OCI-LY7 (cell line): ENCODE results near the gene RASD1. TPM values are rescaled to one million over a fixed set of nuclear protein-coding genes. Genes with fewer than 3 reads are reported as not detected.

ENCODE experiments used
- BruUV-seq: library from RNA; stranded (reverse); fragments of 400-500 nt; replicated peaks from 2 replicates; lab custom pipeline; 2021; lab: Mats Ljungman, UMichigan
- CTCF ChIA-PET: fragments of 300-600 bp; sonication (Branson Sonifier 250); formaldehyde crosslinking; loops from one replicate; lab custom pipeline; 2022; ENCODE audit warnings: antibody characterized with exemption; ENCODE audit not compliant: unreplicated experiment; lab: Charles Lee
- POLR2A ChIA-PET: fragments of 300-600 bp; sonication (Branson Sonifier 250); formaldehyde crosslinking; loops from one replicate; lab custom pipeline; 2022; ENCODE audit warnings: antibody characterized with exemption; lab: Charles Lee
- DNase-seq: peaks from one replicate; pipeline ENCODE4 v3.0.0-alpha.2; 2015; ENCODE audit warnings: low spot score
- H2AFZ ChIP-seq: fragments of 200-600 bp; sonication (generic), shearing (Covaris generic); 2 replicates; pipeline ENCODE4 v1.6.1; 2014; ENCODE audit warnings: mild to moderate bottlenecking, antibody characterized with exemption, low read length, moderate library complexity
- H3K27ac ChIP-seq: fragments of 200-600 bp; sonication (generic); 2 replicates; pipeline ENCODE4 v1.5.1; 2014; ENCODE audit warnings: mixed run types, low read depth, mild to moderate bottlenecking, moderate library complexity, low read length, inconsistent platforms; ENCODE audit not compliant: poor library complexity, severe bottlenecking
- H3K36me3 ChIP-seq: fragments of 200-600 bp; sonication (generic); 2 replicates; pipeline ENCODE4 v1.6.1; 2014; ENCODE audit warnings: mild to moderate bottlenecking, antibody characterized with exemption, low read length, moderate library complexity, mixed read lengths; ENCODE audit not compliant: insufficient read depth
- H3K4me1 ChIP-seq: fragments of 200-600 bp; sonication (generic); 2 replicates; pipeline ENCODE4 v1.5.1; 2014; ENCODE audit warnings: mild to moderate bottlenecking, low read length; ENCODE audit not compliant: insufficient read depth, poor library complexity, severe bottlenecking
- H3K4me2 ChIP-seq: fragments of 200-600 bp; sonication (generic); 2 replicates; pipeline ENCODE4 v1.6.1; 2014; ENCODE audit warnings: mild to moderate bottlenecking, low read length
- H3K4me3 ChIP-seq: fragments of 200-600 bp; sonication (generic); 2 replicates; pipeline ENCODE4 v1.5.1; 2014; ENCODE audit warnings: mild to moderate bottlenecking, low read depth, low read length; ENCODE audit not compliant: poor library complexity, severe bottlenecking
- H3K79me2 ChIP-seq: fragments of 200-600 bp; sonication (generic); 2 replicates; pipeline ENCODE4 v1.6.1; 2016; ENCODE audit warnings: low read depth, mild to moderate bottlenecking, low read length, moderate library complexity, mixed read lengths; ENCODE audit not compliant: insufficient read depth
- H3K9me2 ChIP-seq: fragments of 200-600 bp; sonication (generic); 2 replicates; pipeline ENCODE4 v1.6.1; 2016; ENCODE audit warnings: mild to moderate bottlenecking, low read length, mixed read lengths; ENCODE audit not compliant: insufficient read depth
- H3K9me3 ChIP-seq: fragments of 200-600 bp; sonication (generic); 2 replicates; pipeline ENCODE4 v1.6.1; 2014; ENCODE audit warnings: mild to moderate bottlenecking, mixed run types, low read length, mixed read lengths
- H4K20me1 ChIP-seq: fragments of 200-600 bp; sonication (generic); 2 replicates; pipeline ENCODE4 v1.6.1; 2014; ENCODE audit warnings: mild to moderate bottlenecking, antibody characterized with exemption, low read length, moderate library complexity, mixed read lengths; ENCODE audit not compliant: insufficient read depth
- EZH2phosphoT487 ChIP-seq: fragments of 200-600 bp; sonication (generic); IDR thresholded peaks from 2 replicates; pipeline ENCODE4 v1.6.1; 2018; ENCODE audit warnings: low read depth, borderline replicate concordance, mild to moderate bottlenecking, mixed run types, antibody characterized with exemption, low read length, moderate library complexity, mixed read lengths
- intact Hi-C: fragments of 100-400 bp; cut with micrococcal nuclease; formaldehyde crosslinking; loops from one replicate; pipeline ENCODE4 v1.10.0; 2022; ENCODE audit not compliant: unreplicated experiment
- total RNA-seq, 2 experiments: library from RNA; depleted of rRNA in 1 of 2; stranded (reverse); fragments of >200 nt in 1 of 2; shearing (Covaris generic) in 1 of 2; gene quantifications; 2 replicates each; pipeline ENCODE4 v1.2.3, GENCODE V29; 2014 to 2022
- TF ChIP-seq, protein P1 (sequence below): fragments of 200-600 bp; sonication (generic); conservative IDR thresholded peaks from 2 replicates; pipeline ENCODE4 v1.5.1; 2014; ENCODE audit warnings: mild to moderate bottlenecking, antibody characterized with exemption, low read length, moderate library complexity, mixed read lengths

RASD1 gene
- total RNA-seq, 2 experiments from 2014 or later: 0.19 TPM; not detected in 1

DNA sequence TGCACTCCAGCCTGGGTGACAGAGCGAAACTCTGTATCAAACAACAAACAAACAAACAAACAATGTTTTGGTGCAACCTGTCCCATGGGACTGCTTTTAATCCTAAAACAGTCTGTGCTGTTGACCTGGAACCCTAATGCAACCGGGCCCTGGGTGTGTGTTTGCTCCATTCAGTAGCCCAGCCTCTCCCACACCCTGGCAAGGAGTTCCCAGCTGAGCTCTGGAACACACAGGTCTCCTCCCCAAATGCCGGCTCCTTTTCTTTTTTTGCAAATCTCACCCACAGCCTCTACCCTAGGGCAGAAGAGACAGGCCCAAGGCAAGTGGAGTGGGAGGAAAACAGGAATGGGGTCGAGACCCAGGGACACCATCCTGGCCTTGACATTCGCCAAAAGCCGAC lies 29.8 kb upstream of the RASD1 start:
- Histone ChIP-seq H3K4me1 (no peaks in the 10 kb centered on the region), H3K9me2 (no peaks in the 10 kb centered on the region), H2AFZ (no peak overlapping the region), H4K20me1 (no peaks in the 10 kb centered on the region), H3K79me2 (no peaks in the 10 kb centered on the region), H3K4me3 (no peak overlapping the region), H3K9me3 (no peaks in the 10 kb centered on the region), H3K36me3 (no peaks in the 10 kb centered on the region), H3K27ac (no peak overlapping the region), H3K4me2 (no peak overlapping the region)
- BruUV-seq: no TSS peak
- ChIA-PET POLR2A (interaction anchor here (0.6 kb wide), 1 partner anchor 48 kb away, joined by 4 read pairs; no protein-coding TSS in a partner anchor), CTCF (no interaction called here)
- no peak for DNase-seq
- TF ChIP-seq, protein P1, sequence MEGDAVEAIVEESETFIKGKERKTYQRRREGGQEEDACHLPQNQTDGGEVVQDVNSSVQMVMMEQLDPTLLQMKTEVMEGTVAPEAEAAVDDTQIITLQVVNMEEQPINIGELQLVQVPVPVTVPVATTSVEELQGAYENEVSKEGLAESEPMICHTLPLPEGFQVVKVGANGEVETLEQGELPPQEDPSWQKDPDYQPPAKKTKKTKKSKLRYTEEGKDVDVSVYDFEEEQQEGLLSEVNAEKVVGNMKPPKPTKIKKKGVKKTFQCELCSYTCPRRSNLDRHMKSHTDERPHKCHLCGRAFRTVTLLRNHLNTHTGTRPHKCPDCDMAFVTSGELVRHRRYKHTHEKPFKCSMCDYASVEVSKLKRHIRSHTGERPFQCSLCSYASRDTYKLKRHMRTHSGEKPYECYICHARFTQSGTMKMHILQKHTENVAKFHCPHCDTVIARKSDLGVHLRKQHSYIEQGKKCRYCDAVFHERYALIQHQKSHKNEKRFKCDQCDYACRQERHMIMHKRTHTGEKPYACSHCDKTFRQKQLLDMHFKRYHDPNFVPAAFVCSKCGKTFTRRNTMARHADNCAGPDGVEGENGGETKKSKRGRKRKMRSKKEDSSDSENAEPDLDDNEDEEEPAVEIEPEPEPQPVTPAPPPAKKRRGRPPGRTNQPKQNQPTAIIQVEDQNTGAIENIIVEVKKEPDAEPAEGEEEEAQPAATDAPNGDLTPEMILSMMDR: no peak
- TF ChIP-seq EZH2phosphoT487: no peak
- intact Hi-C loops: no loop called here

DNA sequence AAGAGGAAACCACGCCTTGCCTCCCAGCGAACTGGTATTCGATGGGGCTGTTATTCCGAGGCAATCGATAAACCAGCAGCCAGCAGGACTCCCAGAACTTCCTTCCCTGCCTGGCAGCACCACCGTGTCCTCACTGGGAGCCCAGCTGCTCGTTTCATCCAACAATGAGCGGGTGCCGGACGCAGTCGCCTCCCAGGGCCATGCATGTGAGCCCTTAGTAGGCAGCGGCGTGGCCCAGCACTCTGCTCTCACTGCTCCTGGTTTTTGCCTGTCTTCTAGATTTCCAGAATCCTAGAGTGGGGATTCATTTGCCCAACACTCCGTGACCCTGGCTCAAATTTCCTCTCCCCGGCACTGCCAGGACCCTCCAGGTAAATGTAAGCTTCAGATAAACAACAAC lies 29.1 kb upstream of the RASD1 start:
- H3K9me2 ChIP-seq: no peaks in the 10 kb centered on the region
- H4K20me1 ChIP-seq: no peaks in the 10 kb centered on the region; the same call in 1 of the 2 replicates
- ChIA-PET POLR2A (no interaction called here), CTCF (no interaction called here)
- H2AFZ ChIP-seq: no peak overlapping the region
- intact Hi-C loops: no loop called here
- no peak overlapping the region for H3K4me3 ChIP-seq
- no peak overlapping the region for H3K4me2 ChIP-seq
- H3K79me2 ChIP-seq: no peaks in the 10 kb centered on the region
- no peak overlapping the region for H3K27ac ChIP-seq
- no peak for DNase-seq
- no peak for TF ChIP-seq EZH2phosphoT487
- TF ChIP-seq, protein P1: no peak
- no peaks in the 10 kb centered on the region for H3K4me1 ChIP-seq
- no TSS peak for BruUV-seq
- H3K9me3 ChIP-seq: no peaks in the 10 kb centered on the region
- no peaks in the 10 kb centered on the region for H3K36me3 ChIP-seq

DNA sequence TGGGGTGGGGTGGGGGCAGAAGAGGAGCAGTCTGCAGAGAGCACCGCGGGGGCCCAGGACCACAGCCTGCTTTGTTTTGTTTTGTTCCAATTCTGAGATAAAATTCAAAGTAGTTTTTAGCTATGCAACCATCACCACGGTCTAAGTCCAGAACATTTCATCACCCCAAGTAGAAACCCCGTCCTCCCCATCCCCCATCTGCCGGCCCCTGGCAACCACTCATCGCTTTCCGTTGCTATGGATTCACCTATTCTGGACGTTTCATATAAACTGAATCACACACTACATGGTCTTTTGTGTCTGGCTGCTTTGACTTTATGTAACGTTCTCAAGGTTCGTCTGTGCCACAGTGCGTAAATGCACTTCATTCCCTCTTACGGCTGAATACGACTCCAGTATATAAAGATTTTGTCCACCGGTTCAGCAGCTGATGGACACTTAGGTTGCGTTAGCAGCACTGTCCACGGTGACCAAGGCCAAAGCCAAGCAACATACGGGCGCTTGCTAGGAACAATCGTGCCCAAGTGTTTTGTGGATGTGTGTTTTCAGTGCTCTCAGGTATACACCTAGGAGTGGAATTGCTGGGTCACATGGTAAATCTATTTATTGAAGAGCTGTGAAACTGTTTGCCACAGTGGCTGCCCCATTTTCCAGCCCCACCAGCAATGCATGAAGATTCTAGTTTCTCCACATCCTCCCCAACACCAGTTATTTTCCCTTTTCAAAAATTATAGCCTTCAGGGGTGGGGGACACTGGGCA lies 27.7 kb upstream of the RASD1 start:
- H4K20me1 ChIP-seq: no peaks in the 10 kb centered on the region; the same call in 1 of the 2 replicates
- H3K9me2 ChIP-seq: no peaks in the 10 kb centered on the region
- H2AFZ ChIP-seq: no peak overlapping the region
- no peaks in the 10 kb centered on the region for H3K4me1 ChIP-seq
- H3K4me3 ChIP-seq: no peak overlapping the region
- POLR2A ChIA-PET: no interaction called here
- H3K79me2 ChIP-seq: no peaks in the 10 kb centered on the region
- H3K36me3 ChIP-seq: no peaks in the 10 kb centered on the region
- H3K4me2 ChIP-seq: no peak overlapping the region
- no peak for DNase-seq
- CTCF ChIA-PET: interaction anchor here (0.6 kb wide), 1 partner anchor 17 kb away, joined by 3 read pairs; no protein-coding TSS in a partner anchor
- no peak for TF ChIP-seq EZH2phosphoT487
- TF ChIP-seq, protein P1: no peak
- intact Hi-C loops: no loop called here
- H3K27ac ChIP-seq: no peak overlapping the region
- H3K9me3 ChIP-seq: no peaks in the 10 kb centered on the region
- no TSS peak for BruUV-seq
